HFFc6 (cell line): ENCODE data around the gene DUSP23. TPM values are rescaled to one million over a fixed set of nuclear protein-coding genes. Genes with fewer than 3 reads are reported as not detected.

ENCODE experiments used
- DNase-seq: peaks from one replicate; pipeline ENCODE4 v3.0.0-alpha.2; 2018
- H3K27ac Mint-ChIP-seq: 2 replicates; pipeline ENCODE4 v1.8.0; 2020; ENCODE audit warnings: mild to moderate bottlenecking, mixed read lengths
- H3K27me3 Mint-ChIP-seq: 2 replicates; pipeline ENCODE4 v1.8.0; 2021; ENCODE audit warnings: mild to moderate bottlenecking, moderate library complexity, mixed read lengths; ENCODE audit not compliant: insufficient read depth
- H3K36me3 Mint-ChIP-seq: 2 replicates; pipeline ENCODE4 v1.8.0; 2021; ENCODE audit warnings: low read depth, mixed read lengths
- H3K4me1 Mint-ChIP-seq: 2 replicates; pipeline ENCODE4 v1.8.0; 2020; ENCODE audit warnings: low read depth, mixed read lengths
- H3K4me3 Mint-ChIP-seq: 2 replicates; pipeline ENCODE4 v1.8.0; 2020; ENCODE audit warnings: mild to moderate bottlenecking, moderate library complexity, mixed read lengths
- H3K9me3 Mint-ChIP-seq: 2 replicates; pipeline ENCODE4 v1.8.0; 2020; ENCODE audit warnings: mild to moderate bottlenecking, mixed read lengths
- CTCF ChIP-seq: fragments of 200-600 bp; sonication (generic); IDR thresholded peaks from 2 replicates; pipeline ENCODE4 v1.5.0; 2021; ENCODE audit warnings: antibody characterized with exemption, mild to moderate bottlenecking
- total RNA-seq, 6 experiments: library from RNA; stranded (reverse); fragmentation: NEBNext Ultra II Directional; extraction: Animal tissue kit (Norgen Biotek cat#: 25700); gene quantifications; 2 replicates in 1 of 6; 3 replicates in 5 of 6; pipeline ENCODE4 v1.2.3, GENCODE V29; 2021

The DUSP23 gene
- total RNA-seq, 6 experiments from 2014 or later: 23.3 to 26.3 (median 23.5) TPM

GRCh38 chr1:159802111-159802510, 21.3 kb downstream of the DUSP23 start, which contains the start of gene FCRL6:
TSS of gene FCRL6 (plus strand) at chr1:159802360. CDS start at chr1:159802425, 65 bp downstream.
- no peaks in the 10 kb centered on the region for H3K36me3 Mint-ChIP-seq
- no peak within 1 kb of the TSS for H3K27ac Mint-ChIP-seq
- peaks cover 60% of the 10 kb centered on the region for H3K4me1 Mint-ChIP-seq
- no peak for DNase-seq
- no peaks in the 10 kb centered on the region; the same call in none of the 2 replicates for H3K27me3 Mint-ChIP-seq
- no peak for TF ChIP-seq CTCF
- H3K4me3 Mint-ChIP-seq: no peak within 1 kb of the TSS
- H3K9me3 Mint-ChIP-seq: no peaks in the 10 kb centered on the region

GRCh38 chr1:159803956-159804689, 23.4 kb downstream of the DUSP23 start:
- Mint-ChIP-seq H3K9me3 (no peaks in the 10 kb centered on the region), H3K4me1 (peaks cover 50% of the 10 kb centered on the region), H3K36me3 (no peaks in the 10 kb centered on the region), H3K27me3 (peaks cover 2% of the 10 kb centered on the region), H3K4me3 (no peak overlapping the region), H3K27ac (no peak overlapping the region)
- no peak for DNase-seq
- peak; percentile 22; the same call in 1 of the 2 replicates for TF ChIP-seq CTCF

GRCh38 chr1:159804924-159805323, 24.2 kb downstream of the DUSP23 start:
- peak; percentile 20 for DNase-seq

GRCh38 chr1:159815926-159816325, 35.2 kb downstream of the DUSP23 start:
- Mint-ChIP-seq H3K27me3 (peaks cover 11% of the 10 kb centered on the region), H3K36me3 (no peaks in the 10 kb centered on the region), H3K9me3 (no peaks in the 10 kb centered on the region), H3K4me3 (no peak overlapping the region), H3K4me1 (peaks cover 10% of the 10 kb centered on the region), H3K27ac (no peak overlapping the region)
- no peak for DNase-seq
- TF ChIP-seq CTCF: no peak

More at GRCh38 chr1:159804924-159805323, 24.2 kb downstream of the DUSP23 start:
- Mint-ChIP-seq H3K27me3 (peaks cover 4% of the 10 kb centered on the region), H3K4me1 (peaks cover 42% of the 10 kb centered on the region), H3K27ac (no peak overlapping the region), H3K9me3 (no peaks in the 10 kb centered on the region), H3K36me3 (no peaks in the 10 kb centered on the region), H3K4me3 (no peak overlapping the region)
- no peak for TF ChIP-seq CTCF

GRCh38 chr1:159817276-159818041, 36.7 kb downstream of the DUSP23 start:
- DNase-seq: no peak
- Mint-ChIP-seq H3K36me3 (no peaks in the 10 kb centered on the region), H3K9me3 (no peaks in the 10 kb centered on the region), H3K4me3 (no peak overlapping the region), H3K27me3 (peaks cover 14% of the 10 kb centered on the region), H3K27ac (no peak overlapping the region), H3K4me1 (peaks cover 17% of the 10 kb centered on the region)
- TF ChIP-seq CTCF: no peak
